Skin epidermis (tissue), 12 donors: ENCODE measurements around the gene MAPRE2.

Experiments used
- H3K27ac ChIP-seq, 21 experiments: fragments of 200-600 bp; sonication (generic) in 11 of 21; one replicate each; pipeline ENCODE4 v1.5.0; 2020; ENCODE audit warnings: mild to moderate bottlenecking in 3 of 21, inconsistent platforms in 2 of 21, moderate library complexity in 2 of 21
- H3K4me3 ChIP-seq, 7 experiments: fragments of 200-600 bp; sonication (generic) in 2 of 7; one replicate each; pipeline ENCODE4 v1.5.0; 2020; ENCODE audit warnings: inconsistent platforms in 2 of 7, mild to moderate bottlenecking in 2 of 7, moderate library complexity in 1 of 7

The MAPRE2 gene

DNA sequence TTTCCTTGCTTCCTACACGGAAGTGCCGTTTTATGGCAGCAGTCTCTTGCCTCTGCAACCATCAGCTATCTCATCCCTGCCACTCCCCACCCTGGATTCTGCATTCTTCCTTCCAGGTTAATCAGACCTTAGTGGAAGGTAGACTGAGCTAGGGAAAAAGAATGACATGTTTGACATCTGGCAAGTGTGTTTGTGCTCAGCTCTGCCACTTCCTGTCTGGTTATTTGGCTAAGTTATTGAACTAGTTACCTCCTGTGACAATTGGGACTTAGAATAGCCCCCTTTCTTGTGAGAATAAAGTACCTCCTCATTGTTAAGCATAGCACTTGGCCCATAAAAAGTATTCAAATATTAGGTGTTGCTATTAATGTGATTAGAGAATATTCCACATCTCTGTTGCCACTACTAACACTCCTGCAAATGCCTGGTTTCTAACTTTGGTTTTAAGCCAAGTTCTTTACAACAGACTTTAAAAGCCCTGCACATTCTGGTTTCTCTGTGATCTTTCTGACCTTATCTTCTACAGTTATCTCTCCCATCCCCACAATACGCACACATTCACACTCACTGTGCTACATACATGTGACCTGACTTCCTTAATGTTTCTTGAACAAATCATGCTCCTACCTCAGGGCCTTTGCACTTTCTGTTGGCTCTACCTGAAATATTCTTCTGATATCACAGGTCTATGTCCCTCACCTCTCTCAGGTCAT, 10.8 kb upstream of the MAPRE2 start:
- peak overlapping the region in 4 of 7 experiments; percentile 3 to 25 (median 20) for H3K4me3 ChIP-seq

DNA sequence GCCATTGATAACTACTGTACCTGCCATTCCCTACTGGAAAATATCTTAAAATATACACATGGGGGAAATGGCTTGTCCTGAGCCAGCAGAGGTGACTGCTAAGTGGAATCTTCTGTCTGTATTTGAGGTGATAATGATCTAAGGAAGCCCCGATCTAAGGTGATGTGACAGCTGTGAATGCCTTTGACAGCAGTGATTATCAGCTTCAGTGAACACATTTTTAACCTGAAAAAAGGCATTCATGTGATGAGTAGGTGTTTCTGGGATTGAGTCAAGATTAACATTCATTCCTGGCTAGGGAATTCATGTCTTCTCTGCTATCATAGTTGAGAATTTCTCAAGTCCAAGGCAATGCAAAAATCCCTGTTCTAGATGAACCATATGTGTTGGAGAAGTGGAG, 9.1 kb upstream of the MAPRE2 start:
- H3K4me3 ChIP-seq: no peak overlapping the region
- H3K27ac ChIP-seq: no peak overlapping the region

More for the DNA sequence above, 10.8 kb upstream of the MAPRE2 start:
- peak overlapping the region in 17 of 21 experiments; percentile 6 to 96 (median 72) for H3K27ac ChIP-seq

DNA sequence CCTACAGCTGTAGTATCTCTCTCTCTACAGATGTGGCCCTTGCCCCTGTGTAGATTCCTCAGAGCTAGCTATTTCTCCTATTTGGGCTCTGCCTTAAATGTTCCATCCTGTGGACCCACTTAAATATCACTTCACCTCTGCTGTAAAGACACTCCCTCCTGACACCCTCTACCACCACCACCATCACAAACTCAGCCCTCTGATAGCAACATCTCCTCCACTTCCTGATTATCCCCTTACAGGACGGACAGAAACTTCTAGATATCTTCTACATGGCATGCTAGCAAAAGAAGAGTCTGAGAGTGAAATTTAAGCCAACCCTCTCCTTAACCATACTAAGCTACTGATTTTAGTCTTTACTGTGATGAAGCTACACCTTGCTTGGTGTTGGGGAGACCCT, 3.2 kb upstream of the MAPRE2 start:
- H3K27ac ChIP-seq: peak overlapping the region in 2 of 21 experiments; percentile 1 to 83
- no peak overlapping the region for H3K4me3 ChIP-seq

DNA sequence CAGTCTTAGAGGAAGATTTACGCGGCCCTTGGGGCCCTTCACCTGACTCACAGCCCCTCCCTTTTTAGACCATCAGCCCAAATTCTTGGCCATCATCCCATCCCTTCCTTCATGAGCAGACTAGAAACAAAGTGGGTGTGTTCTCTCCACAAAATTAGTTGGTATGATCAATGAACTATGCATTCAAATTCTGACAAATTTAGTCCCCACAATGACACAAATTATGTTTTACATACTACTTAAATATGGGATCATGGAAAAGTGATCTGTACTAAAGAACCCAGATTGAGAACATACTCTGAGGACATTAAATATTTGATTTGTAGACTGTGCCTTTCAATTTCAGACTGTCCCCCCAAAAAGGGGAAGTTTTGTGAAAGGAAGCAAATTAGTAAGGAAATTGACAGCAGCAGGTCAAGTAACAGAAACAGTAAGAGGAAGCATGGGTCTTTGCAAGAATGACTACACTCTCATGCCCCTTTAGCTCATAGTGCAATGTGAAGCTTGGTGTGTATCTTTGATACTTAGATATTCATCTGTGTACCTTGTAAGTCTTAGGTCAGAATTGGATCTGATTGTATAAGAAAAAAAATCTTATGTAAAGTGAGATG, 2.2 kb upstream of the MAPRE2 start:
- Histone ChIP-seq H3K4me3 (no peak overlapping the region), H3K27ac (peak overlapping the region in 6 of 21 experiments; percentile 8 to 83 (median 16))

DNA sequence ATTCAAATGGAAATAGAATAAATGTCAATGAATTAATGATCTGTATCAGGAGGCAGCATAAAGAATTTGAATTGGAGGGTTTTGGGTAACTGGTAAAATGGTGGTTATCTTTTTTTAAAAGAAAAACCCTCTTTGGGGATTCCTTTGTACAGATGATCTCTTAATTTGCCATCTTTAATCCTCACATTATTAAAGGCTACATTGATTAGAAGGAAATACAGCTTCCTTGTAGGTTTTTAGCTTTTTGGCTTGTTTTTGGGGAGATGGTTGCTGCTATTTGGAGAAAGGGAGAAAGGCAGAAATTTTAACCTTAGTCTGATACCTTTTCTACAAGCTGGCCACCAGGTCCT, 600 bp upstream of the MAPRE2 start:
- peak overlapping the region; percentile 52 to 86 (median 60) for H3K4me3 ChIP-seq

DNA sequence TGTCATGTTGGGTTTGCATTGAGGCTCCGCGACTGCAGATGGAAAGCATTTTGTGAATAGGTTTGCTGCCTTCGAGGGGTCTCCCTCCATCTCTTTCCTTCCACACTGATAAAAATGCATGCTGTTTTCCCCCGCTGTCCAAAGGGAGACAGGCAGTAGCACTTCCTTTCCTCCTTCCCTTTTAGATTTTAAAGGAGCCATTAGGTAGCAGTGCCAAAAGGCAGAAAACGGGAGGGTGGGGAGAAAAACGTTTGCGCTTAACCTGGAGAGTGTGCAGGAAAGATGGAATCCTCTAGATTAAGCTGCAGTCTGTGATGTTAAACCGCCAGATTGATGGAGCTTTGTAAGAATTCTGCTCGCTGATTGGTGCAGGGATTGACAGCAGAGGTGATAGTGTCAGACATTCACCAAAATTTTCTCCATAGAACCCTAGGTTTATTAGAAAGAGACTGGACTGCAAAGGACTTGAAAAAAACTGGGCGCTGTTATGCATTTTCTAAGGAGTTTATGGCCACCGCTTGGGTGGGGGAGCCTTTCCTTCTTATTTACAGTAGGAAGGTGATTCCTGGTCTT, 688 bp downstream of the MAPRE2 start:
- Histone ChIP-seq H3K27ac (peak overlapping the region in 20 of 21 experiments; percentile 4 to 93 (median 83)), H3K4me3 (peak overlapping the region; percentile 52 to 86 (median 60))

More for the DNA sequence above, 600 bp upstream of the MAPRE2 start:
- peak overlapping the region in 18 of 21 experiments; percentile 37 to 93 (median 83) for H3K27ac ChIP-seq

DNA sequence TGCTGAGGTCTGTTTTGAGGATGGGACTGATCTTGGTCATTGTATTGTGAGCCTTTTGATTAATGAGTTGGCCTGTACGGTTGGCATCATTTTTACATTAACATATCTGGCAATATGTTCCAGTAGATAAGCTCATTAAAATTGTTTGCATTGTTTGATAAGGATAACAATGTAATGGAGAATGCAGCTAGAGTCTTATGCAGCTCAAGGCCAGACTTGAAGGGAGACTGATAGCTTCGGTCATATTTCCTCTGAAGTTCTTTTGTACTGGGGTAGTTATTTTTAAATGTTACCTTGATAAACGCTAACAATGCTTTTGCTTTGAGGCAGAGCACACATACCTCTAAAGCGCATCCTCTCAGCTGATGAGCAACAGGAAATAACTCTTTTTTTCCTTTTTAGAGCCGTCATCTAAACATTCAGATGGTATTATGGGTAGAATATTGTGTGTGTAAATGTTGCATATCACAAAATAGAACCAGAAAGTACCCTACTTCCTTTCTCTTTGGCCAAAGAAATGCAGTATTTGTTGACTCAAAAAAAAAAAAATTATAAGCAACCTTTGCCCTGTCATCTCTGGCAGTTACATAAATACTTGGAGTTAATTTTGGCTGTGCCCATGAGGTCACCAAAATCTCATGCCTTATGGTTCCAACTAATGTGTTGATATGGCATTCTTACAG, 1.3 kb downstream of the MAPRE2 start:
- Histone ChIP-seq H3K27ac (peak overlapping the region in 16 of 21 experiments; percentile 12 to 93 (median 84)), H3K4me3 (peak overlapping the region; percentile 52 to 86 (median 60))

DNA sequence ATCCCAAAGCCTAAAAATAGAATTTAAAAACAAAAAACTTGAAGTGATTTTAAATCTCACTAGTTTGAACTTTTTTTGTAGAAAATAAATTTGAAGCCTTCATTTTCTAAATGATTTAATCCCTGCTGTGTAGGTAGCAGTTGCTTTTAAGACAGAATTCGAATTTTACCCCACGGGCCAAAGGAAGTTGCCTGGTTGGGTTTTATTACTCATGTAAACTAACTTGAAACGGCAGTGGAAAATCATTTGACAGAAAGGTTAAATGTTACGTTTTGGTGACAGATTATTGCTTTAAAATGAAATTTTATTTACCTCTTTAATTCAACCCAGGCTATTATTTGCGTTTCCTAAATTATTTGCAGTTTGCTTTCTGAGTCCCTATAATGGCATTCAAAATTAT, 2.0 kb downstream of the MAPRE2 start:
- H3K27ac ChIP-seq: peak overlapping the region in 12 of 21 experiments; percentile 4 to 93 (median 42)
- H3K4me3 ChIP-seq: peak overlapping the region in 2 of 7 experiments; percentile 72 to 86

DNA sequence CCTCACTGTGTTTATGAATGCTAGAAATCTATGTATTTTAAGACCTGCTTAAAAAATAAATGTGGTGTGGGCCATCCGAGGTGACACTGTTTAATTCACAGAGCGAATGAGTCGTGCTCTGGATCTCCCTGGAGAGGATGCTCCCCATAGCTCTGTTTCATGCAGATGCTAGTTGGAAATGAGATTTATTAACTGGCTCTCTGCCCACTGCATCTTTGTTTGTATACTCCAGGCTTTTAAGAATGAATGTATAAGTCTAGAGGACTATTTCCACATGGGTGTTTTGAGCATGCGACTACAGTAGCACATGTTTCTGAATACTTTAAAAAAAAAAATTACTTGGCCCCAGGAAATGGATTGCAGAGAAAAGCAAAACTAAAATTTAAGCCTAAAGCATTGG, 3.9 kb downstream of the MAPRE2 start:
- Histone ChIP-seq H3K4me3 (no peak overlapping the region), H3K27ac (peak overlapping the region in 4 of 21 experiments; percentile 3 to 29 (median 18))

DNA sequence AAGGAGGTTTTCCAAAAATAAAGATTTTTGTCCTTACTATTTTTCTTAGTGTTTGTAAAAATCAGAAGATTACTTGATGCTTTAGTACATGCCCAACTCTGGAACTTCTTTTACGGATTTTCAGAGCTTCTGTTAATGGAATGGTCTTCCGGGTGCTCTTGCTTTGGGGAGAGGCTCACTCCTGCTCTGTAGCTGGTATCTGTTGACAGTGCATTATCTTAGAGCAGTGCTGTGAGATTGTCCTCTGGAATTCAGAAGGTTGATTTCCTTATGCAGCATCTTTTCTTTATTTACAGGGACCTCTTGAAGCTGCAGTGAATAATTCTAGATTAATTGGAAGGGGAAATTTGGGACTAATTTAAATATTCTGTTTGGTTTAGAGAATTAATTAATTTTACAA, 4.6 kb downstream of the MAPRE2 start:
- Histone ChIP-seq H3K27ac (peak overlapping the region in 1 of 21 experiments; percentile 38), H3K4me3 (no peak overlapping the region)

DNA sequence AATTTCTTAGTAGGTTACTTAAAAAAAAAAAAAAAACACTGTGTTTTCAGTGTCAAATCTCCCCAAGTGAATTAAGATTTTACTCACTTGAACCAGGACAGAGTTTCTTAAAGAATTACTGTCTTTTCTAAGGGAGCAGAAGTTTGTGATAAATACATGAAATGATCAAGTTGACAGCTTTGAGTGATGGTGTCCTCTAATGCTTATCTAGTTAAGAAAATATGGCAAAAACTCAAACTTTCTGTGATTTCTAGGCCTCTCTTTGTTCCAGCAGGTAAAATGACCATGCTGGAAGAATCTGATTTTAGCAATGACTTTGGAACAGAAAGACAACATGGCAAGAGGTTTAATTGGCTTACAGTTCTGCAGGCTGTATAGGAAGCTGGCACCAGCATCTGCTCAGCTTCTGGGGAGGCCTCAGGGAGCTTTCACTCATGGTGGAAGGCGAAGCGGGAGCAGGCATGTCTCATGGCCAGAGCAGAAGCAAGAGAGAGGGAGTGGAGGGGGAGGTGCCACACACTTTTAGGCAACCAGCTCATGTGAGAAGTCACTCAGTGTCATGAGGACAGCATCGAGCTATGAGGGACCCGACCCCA, 6.6 kb downstream of the MAPRE2 start:
- Histone ChIP-seq H3K27ac (no peak overlapping the region), H3K4me3 (no peak overlapping the region)

DNA sequence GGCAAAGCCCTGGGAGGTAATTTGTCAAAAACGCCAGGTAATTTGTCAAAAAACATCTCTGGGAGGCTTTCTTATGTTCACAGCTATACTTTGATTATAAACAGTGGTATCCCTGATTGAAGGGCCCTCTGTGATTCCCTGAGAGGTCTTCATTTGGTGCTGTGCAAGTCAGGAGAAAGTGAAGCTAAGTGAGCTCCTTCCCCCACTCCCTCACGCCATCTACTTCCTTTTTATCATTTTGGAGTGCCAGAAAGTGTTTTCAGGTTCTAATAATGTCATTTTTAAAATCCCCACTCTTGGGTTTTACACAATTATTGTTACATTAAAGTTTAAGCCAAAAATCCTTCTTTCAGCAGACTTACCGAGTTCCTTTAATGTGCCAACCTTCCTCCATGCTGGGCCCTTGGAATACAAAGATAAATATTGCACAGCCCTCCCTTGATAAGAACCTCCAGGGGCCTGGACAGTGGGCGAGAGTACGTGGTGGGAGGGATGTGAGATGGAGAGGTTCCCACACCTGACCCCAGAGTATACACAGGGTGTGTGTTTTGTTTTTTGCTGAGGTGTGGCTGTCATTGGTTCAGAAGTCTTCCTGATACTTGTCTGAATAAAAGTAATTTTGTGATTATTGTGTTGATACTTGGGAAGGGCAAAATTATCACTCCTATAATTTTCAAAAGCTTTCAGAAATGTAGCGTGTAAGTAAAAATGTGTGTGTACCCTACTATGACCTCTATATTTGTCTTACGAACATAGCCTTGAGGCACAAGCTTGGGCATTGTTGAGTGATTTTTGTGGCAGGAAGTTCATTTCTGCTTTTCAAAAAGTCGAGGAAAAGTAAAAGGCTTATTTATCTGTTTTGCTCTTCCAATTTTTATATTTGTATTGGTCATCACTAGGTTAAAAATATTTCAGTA, 8.2 kb downstream of the MAPRE2 start:
- H3K27ac ChIP-seq: peak overlapping the region in 4 of 21 experiments; percentile 2 to 31 (median 12)
- H3K4me3 ChIP-seq: no peak overlapping the region

DNA sequence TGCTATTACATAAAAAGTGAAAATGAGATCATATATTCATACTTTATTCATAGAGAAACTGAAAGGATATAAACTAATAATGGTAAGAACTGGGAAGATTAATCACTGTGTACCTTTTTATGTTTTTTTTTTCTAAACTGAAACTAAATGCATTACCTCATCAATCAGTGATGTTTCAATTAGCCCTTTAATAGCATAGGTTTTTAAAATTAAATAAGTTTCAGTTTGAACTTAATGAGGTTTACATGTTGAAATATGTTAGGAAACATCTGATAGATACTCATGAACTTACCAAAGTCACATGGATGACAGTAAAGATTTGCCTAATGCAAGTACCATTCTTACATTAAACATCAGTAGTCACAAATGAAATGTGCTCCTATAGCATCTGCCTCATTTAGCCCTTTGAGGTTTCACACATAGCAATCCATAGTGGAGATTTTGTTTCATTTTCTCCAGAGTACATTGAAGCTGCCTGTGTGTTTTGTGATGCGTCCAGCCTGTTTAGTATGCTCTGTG, 8.9 kb downstream of the MAPRE2 start:
- no peak overlapping the region for H3K4me3 ChIP-seq
- peak overlapping the region in 5 of 21 experiments; percentile 2 to 31 (median 3) for H3K27ac ChIP-seq

DNA sequence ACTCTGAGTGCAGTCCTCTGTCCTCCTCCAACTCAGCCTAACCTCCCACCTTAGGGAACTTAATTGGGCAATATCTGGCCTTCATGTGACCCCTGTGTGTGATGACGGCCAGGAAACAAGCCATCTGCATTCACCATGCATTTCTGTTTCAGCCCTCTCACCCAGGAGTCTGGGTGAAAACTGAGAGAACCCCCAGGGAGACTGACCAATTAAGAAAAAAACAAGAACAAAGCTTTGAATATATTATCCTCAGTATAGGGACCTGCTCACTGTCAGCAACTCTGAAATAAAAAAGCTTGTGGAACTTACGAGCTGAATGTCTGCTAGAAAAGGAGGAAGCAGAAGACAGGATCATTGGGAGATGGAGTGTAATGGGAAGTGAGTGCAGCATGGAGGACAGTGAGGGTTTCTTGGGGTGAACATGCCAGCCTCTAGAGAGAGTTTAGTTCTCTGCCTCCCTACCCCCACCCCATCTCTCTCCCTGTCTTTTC, 9.5 kb downstream of the MAPRE2 start:
- Histone ChIP-seq H3K4me3 (no peak overlapping the region), H3K27ac (peak overlapping the region in 5 of 21 experiments; percentile 1 to 30 (median 3))

DNA sequence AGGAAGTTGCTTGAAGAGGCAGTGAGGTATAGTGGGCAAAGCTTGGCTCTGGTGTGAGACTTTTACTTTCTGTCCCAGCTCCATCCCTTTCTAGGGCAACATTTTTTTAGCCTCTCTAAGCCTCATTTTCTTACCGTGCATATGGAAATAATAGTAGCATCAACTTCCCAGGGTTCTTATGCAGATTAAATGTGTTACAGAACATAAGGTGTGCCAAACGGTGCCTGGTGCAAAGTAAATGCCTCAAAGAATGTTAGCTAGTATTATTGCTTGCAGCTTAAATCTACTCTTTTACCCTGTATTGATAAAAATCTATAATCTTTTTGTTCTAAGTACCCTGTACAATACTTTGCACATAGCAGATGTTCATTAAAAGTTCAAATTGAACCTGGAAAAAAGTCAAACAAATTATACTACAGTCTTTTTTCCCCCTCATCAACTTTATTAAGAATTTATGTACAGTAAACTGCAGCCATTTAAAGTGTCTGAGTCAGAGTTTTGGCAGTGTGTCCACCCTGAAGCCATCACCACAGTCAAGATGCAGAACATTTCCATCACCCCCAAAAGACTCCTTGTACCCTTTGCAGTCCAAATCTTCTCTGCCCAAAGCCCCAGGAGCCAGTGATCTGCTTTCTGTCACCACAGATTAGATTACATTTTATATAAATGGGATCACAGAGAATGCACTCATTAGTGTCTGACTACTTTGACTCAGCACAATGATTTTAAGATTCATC, 10.6 kb downstream of the MAPRE2 start:
- H3K4me3 ChIP-seq: no peak overlapping the region
- no peak overlapping the region for H3K27ac ChIP-seq

DNA sequence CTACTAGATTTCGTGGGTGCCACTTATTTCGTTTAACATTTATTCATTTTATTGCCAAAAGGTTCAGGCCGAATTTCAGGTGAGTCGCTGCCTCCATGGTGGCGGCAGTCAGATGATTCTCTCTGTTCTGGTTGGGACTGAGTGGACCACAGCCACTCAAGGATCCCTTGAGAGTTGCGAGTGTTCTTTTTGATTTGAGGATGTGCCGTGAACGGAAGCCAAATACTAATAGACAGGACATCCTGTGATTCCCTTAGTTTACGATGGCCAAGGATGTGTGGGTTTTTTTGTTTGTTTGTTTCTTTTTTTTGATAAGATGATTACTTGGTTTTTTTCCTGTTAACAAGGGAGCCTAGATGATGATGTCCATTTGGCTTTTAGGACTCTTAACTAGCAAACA, 13.2 kb downstream of the MAPRE2 start:
- no peak overlapping the region for H3K27ac ChIP-seq
- H3K4me3 ChIP-seq: no peak overlapping the region

DNA sequence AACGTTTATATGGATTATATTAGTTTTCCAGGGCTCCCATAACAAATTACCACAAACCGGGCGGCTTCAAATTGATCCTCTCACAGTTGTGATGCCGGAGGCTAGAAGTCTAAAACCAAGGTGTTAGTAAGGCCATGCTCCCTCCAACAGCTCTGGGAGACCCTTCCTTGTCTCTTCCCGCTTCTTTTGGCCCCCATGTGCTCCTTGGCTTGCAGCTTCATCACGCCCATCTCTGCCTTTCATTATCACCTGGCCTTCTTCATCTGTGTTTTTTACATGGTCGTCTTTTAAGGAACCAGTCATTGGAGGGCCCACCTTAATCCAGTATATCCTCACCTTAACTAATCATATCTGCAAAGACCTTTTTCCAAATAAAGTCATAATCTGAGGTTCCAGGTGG, 13.9 kb downstream of the MAPRE2 start:
- Histone ChIP-seq H3K4me3 (no peak overlapping the region), H3K27ac (no peak overlapping the region)

DNA sequence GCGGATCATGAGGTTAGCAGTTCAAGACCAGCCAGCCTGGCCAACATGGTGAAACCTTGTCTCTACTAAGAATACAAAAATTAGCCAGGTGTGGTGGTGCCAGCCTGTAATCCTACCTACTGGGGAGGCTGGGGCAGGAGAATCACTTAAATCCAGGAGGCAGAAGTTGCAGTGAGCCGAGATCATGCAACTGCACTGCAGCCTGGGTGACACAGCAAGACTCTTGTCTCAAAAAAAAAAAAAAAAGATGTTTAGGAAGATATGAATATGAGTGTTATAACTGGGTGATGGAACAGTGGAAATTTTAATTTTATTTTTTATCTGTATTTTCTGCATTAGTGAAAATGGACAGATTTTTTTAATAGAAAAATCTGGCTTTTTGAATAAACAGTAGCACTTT, 14.5 kb downstream of the MAPRE2 start:
- Histone ChIP-seq H3K27ac (no peak overlapping the region), H3K4me3 (no peak overlapping the region)
